ENCODE results near the gene RPS19.
"Not testable (repeated sequence)": the region's sequence is repeated elsewhere in the genome, so short reads cannot be mapped to it uniquely, and the experiment has no call there.

The RPS19 gene

DNA sequence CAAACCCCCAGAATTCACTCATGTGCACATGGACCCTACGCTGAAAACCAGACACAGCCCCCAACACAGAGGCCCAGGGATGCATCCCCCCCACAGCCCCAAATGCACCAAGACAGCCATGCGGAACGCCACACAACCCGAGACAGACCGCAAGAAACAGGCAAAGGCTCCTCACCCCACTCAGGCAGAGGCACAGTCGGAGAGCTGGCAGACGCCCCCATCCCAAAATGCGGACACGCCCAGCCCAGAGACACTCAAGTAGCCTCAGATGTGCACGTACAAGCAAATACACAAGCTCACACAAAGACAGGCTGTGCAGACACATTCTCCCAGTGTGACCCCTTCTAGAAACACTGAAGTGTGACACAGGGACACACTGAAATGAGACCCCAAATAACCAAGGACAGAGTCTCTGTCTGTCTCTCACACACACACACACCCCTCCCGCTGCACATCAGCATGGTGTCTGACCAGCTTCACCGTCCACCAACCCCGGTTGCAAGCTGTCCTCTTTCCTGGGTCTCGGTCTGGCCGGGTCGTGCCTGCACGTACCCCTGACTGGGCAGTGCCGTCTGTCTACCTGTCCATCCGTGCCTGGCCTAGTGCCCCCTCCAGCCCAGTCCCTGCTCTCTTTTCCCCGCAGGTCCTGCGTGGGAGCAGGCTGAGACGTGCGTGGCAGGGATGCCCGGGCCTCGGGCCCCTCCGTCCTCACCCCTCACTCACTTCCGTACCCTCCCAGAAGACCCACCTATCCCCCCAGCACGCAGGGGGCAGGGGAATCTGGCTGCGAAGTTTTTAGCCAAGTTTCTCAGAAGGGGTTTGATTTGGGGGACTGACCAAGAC lies 52.1 kb downstream of the RPS19 start:
- FAIRE-seq (no peak), DNase-seq (ENCODE audit: insufficient read length, low spot score) (no peak)
- TF ChIP-seq, protein P1, sequence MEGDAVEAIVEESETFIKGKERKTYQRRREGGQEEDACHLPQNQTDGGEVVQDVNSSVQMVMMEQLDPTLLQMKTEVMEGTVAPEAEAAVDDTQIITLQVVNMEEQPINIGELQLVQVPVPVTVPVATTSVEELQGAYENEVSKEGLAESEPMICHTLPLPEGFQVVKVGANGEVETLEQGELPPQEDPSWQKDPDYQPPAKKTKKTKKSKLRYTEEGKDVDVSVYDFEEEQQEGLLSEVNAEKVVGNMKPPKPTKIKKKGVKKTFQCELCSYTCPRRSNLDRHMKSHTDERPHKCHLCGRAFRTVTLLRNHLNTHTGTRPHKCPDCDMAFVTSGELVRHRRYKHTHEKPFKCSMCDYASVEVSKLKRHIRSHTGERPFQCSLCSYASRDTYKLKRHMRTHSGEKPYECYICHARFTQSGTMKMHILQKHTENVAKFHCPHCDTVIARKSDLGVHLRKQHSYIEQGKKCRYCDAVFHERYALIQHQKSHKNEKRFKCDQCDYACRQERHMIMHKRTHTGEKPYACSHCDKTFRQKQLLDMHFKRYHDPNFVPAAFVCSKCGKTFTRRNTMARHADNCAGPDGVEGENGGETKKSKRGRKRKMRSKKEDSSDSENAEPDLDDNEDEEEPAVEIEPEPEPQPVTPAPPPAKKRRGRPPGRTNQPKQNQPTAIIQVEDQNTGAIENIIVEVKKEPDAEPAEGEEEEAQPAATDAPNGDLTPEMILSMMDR (IDR thresholded peaks at IDR 0.05; ENCODE audit: insufficient read depth, missing control alignments): no peak

DNA sequence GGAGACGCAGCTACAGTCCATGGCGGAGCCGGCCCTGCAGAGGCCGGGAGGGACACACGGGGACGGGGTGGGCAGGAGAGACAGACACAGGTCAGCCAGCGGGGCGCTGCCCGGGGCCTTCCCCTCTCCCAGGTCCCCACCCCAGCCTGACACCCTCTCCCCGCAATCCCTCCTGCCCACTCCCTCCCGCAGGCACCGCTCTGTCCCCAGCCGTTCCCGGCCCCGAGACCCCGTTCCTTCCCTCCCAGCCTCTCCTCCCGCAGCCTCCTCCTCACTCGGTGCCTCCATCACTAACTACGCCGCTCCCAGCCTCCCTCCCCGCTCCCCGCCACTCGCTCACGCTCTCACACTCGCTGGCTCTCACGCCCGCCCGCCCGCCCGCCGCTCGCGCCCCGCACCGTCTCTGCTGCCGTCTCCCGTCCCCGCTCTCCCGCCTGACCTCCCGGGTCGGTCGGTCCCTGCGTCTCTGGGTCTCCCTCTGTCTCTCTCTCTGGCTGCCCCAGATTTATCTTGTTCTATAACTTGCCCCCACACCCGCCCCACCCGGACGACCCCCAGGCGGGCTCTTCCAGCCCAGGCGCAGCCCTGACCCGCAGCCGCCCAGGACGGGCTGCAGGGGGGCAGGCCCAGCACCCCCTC lies 53.0 kb downstream of the RPS19 start:
- FAIRE-seq (no peak), DNase-seq (ENCODE audit: insufficient read length, low spot score) (no peak)
- TF ChIP-seq, protein P1 (IDR thresholded peaks at IDR 0.05; ENCODE audit: insufficient read depth, missing control alignments): no peak

DNA sequence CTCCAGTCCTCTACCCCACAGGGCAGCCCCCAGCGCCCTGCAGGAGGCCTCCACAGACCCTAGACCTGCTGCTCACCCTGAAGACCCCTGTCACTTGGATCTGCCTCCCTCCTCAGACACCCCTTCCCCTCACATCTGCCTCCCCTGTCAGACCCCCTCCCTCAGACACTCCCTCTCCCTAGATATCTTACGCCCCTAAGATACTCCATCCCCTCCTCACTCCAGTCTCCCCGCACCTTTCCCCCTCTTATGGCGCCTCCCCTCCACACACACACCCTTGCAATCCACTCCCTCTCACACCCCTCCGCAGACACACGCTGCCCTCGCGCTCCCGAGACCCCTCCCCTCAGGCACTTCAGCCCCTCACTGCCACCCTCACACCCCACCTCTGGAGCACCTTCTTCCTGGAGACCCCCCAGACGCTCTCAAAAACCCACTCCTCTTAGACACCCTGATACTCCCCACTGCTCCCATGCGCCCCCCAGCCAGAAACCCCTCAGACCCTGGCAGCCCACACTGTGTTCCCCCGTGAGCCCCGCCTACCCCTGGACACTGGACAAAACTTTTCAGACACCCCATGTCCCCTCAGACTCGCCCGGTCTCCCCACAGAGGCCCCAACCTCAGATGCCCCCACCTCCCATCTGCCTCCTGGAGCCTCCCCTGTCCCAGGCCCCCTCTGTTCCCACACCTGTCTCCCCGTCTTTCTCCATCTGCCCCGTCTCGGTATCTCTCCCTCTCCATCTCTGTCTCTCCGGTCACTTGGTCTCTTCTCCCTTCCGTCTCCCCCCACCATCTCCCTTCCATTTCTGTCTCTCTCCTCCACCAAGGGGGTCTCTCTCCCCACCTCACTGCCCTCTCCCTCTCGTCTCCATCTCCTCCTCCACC lies 53.7 kb downstream of the RPS19 start:
- no peak for FAIRE-seq
- DNase-seq (ENCODE audit: insufficient read length, low spot score): no peak
- TF ChIP-seq, protein P1 (IDR thresholded peaks at IDR 0.05; ENCODE audit: insufficient read depth, missing control alignments): no peak

DNA sequence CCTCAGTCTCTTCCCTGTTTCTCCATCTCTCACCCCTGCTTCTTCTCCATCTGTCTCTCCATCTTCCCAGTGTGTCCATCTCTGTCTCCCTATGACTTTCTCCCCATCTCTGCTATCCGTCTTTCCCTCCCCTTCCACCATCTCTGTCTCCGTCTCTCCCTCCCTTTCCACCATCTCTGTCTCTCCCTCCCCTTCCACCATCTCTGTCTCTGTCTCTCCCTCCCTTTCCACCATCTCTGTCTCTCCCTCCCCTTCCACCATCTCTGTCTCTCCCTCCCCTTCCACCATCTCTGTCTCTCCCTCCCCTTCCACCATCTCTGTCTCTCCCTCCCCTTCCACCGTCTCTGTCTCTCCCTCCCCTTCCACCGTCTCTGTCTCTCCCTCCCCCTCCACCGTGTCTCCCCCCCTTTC lies 54.4 kb downstream of the RPS19 start:
- not testable (repeated sequence) for FAIRE-seq; DNase-seq (ENCODE audit: insufficient read length, low spot score)

DNA sequence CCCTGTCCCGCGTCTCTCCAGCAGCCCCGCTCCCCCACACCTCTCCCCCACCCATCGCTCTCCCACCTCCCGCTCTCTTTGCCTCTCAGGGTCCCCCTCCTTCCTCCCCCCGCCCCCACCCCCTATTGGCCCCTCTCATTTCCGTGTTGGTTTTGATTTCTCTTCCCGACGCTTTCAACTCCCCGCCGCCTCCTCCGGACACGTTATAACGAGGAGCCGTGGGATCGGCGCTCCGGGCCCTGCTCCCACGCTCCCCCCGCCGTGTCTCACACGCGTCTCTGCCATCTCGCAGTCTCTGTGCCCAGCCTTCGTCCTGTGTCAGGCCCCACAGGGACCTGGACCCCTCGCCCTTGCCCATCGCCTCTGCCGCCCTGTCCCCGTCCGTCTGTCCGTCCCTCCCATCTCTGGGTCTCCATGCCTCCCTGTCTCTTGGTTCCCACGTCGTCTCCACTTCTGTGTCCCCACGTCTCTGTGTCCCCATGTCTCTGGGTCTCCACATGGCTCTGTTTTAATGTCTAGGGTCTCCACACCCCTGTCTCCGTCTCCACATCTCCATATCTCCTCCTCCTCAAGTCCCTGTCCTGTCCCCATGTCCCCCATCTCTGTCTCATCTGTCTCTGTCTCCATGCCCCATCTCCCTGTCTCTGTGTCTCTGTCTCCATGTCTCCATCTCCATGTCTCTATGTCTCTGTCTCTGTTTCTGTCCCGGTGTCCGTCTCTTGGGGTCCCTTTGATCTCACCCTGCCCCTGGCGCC lies 55.1 kb downstream of the RPS19 start:
- DNase-seq (ENCODE audit: insufficient read length, low spot score) (no peak), FAIRE-seq (no peak)
- TF ChIP-seq, protein P1 (IDR thresholded peaks at IDR 0.05; ENCODE audit: insufficient read depth, missing control alignments): no peak

DNA sequence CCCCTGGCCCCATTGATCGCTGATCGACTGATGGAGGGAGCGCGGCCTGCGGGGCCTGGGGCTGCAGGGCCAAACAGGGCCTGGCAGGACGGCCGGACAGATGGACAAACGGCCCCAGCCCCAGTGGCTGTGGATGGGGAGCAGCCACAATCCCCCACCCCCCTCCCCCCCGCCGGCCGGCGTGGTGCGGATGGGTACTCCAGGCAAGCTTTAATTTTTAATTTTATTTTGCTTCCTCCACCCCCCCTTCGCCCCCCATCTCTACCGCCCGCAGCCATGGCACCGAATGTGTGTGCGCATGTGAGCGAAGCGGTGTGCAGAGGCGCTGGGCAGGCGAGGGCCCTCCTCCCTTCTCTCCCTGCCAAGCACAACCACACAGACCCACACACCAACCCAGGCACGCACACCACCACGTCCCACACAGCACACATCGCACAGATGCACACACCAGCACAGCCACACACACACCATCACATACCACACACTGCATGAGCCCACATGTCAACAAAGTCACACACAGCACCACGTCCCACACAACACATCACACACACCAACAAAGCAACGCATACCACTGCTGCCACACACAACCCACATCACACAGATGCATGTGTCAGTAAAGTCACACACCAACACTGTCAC lies 55.8 kb downstream of the RPS19 start:
- no peak for DNase-seq (ENCODE audit: insufficient read length, low spot score)
- no peak for FAIRE-seq
- TF ChIP-seq, protein P1 (IDR thresholded peaks at IDR 0.05; ENCODE audit: insufficient read depth, missing control alignments): no peak

Data from D721Med (cell line).